Measurements from ENCODE around the gene HNRNPD. TPM values are rescaled to one million over a fixed set of nuclear protein-coding genes. Genes with fewer than 3 reads are reported as not detected.

The HNRNPD gene
- total and polyA plus RNA-seq, 10 of the 15 experiments (the other 5 are each of a cell fraction or from before 2014, with no cell fraction given): 76.6 to 882 (median 265) TPM

GRCh38 chr4:82357640-82358039, 16.2 kb downstream of the HNRNPD start:
- Histone ChIP-seq H3K9me3 (replicated peaks; ENCODE audit: control insufficient read depth, insufficient read depth, low read length) (no peaks in the 10 kb centered on the region), H4K20me1 (ENCODE audit: control insufficient read depth, insufficient read depth) (peaks cover 7% of the 10 kb centered on the region; the same call in 1 of the 2 replicates), H3K36me3 (ENCODE audit: control insufficient read depth in 2 of 2, insufficient read depth in 2 of 2, low read length in 1 of 2) (peaks cover 3 to 41% of the 10 kb centered on the region in 2 experiments), H3K79me2 (ENCODE audit: control insufficient read depth, insufficient read depth, low read length) (peaks cover 65% of the 10 kb centered on the region), H2AFZ (ENCODE audit: control insufficient read depth, low read depth, low read length) (no peak overlapping the region), H3K9ac (ENCODE audit: control insufficient read depth, insufficient read depth, low read length) (no peak overlapping the region), H3K27ac (ENCODE audit: control insufficient read depth, insufficient read depth) (no peak overlapping the region), H3K27me3 (replicated peaks in 1 of 2; ENCODE audit: control insufficient read depth in 2 of 2, insufficient read depth in 2 of 2, low read length in 1 of 2) (no peaks in the 10 kb centered on the region), H3K4me3 (no peak overlapping the region), H3K4me2 (ENCODE audit: control insufficient read depth, insufficient read depth) (no peak overlapping the region), H3K4me1 (ENCODE audit: control insufficient read depth, insufficient read depth, low read length) (0 out of 2 replicates have a peak, but pooled peaks cover 3% of the 10 kb centered on the region)
- FAIRE-seq (no peak), DNase-seq (ENCODE audit: low read depth, low spot score) (no peak), ATAC-seq (no peak)
- SMC1A ChIA-PET (ENCODE audit: uncharacterized antibody, unreplicated experiment): interaction anchor here (1.1 kb wide), 1 partner anchor 9 kb away, joined by 4 read pairs; no protein-coding TSS in a partner anchor
- TF ChIP-seq SP1 (IDR thresholded peaks at IDR 0.05; ENCODE audit: low read depth, low read length): no peak
- TF ChIP-seq POLR2AphosphoS5 (IDR thresholded peaks at IDR 0.05; ENCODE audit: low read length): peak; percentile 33
- TF ChIP-seq SPI1 (IDR thresholded peaks at IDR 0.05; ENCODE audit: borderline replicate concordance, insufficient read depth, low read depth, low read length): peak; percentile 7; the same call in 1 of the 2 replicates
- intact Hi-C loops (cut with micrococcal nuclease; ENCODE audit: unreplicated experiment) (no loop called here), in situ Hi-C loops (cut with MboI) (no loop called here)
- WGBS (ENCODE audit: insufficient coverage, insufficient replicate concordance, low lambda C conversion rate, missing lambda C conversion rate): 37% methylated on average over 5 of the region's 5 CpGs
- RAD21 ChIA-PET (ENCODE audit: unreplicated experiment): no interaction called here
- CTCF ChIA-PET: interaction anchor here (1.0 kb wide), 1 partner anchor 72 kb away, joined by 4 read pairs; no protein-coding TSS in a partner anchor
- no TSS peak for BruUV-seq (replicated peaks)
- POLR2A ChIA-PET: interaction anchor here (1.1 kb wide), 1 partner anchor 9 kb away, joined by 3 read pairs; no protein-coding TSS in a partner anchor

DNA sequence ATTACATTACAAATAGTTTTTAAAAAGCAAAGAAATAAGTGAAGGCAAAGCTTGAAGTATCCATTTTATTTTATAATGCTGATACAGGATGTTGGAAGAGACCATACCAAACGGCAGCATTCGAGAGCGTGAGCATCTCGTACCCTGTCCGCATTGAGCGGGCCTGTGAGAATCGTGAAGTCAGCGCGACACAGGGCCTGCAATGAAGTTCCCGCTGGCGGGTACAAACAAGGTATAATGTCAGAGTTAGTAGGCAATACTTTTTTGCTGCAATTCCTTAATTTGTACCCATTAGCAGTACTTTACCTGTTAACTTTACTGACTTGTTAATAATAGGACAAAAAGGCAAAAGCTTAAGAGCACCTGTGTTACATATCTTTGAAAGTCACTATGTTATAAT, 19.0 kb downstream of the HNRNPD start:
- ChIA-PET POLR2A (interaction anchor here (1.1 kb wide), 1 partner anchor 90 kb away, joined by 3 read pairs; no protein-coding TSS in a partner anchor), RAD21 (ENCODE audit: unreplicated experiment) (no interaction called here), CTCF (interaction anchor here (0.7 to 1.4 kb wide), 7 partner anchors 10 to 107 kb away, joined by 3 to 7 read pairs (median 3); no protein-coding TSS in a partner anchor), SMC1A (ENCODE audit: uncharacterized antibody, unreplicated experiment) (interaction anchor here (1.0 to 1.4 kb wide), 3 partner anchors 9 to 69 kb away, joined by 3 to 5 read pairs (median 4); no protein-coding TSS in a partner anchor)
- Histone ChIP-seq H3K4me1 (ENCODE audit: control insufficient read depth, insufficient read depth, low read length) (no peaks in the 10 kb centered on the region), H2AFZ (ENCODE audit: control insufficient read depth, low read depth, low read length) (no peak overlapping the region), H3K36me3 (ENCODE audit: control insufficient read depth in 2 of 2, insufficient read depth in 2 of 2, low read length in 1 of 2) (peaks cover 3 to 47% of the 10 kb centered on the region in 2 experiments), H4K20me1 (ENCODE audit: control insufficient read depth, insufficient read depth) (0 out of 2 replicates have a peak, but pooled peaks cover 4% of the 10 kb centered on the region), H3K27ac (ENCODE audit: control insufficient read depth, insufficient read depth) (no peak overlapping the region), H3K9me3 (replicated peaks; ENCODE audit: control insufficient read depth, insufficient read depth, low read length) (no peaks in the 10 kb centered on the region), H3K9ac (ENCODE audit: control insufficient read depth, insufficient read depth, low read length) (no peak overlapping the region), H3K4me3 (no peak overlapping the region), H3K4me2 (ENCODE audit: control insufficient read depth, insufficient read depth) (no peak overlapping the region), H3K79me2 (ENCODE audit: control insufficient read depth, insufficient read depth, low read length) (peaks cover 37% of the 10 kb centered on the region), H3K27me3 (replicated peaks in 1 of 2; ENCODE audit: control insufficient read depth in 2 of 2, insufficient read depth in 2 of 2, low read length in 1 of 2) (no peaks in the 10 kb centered on the region)
- ATAC-seq (no peak), FAIRE-seq (no peak), DNase-seq (ENCODE audit: low read depth, low spot score) (no peak)
- in situ Hi-C loops (cut with MboI) (no loop called here), intact Hi-C loops (cut with micrococcal nuclease; ENCODE audit: unreplicated experiment) (no loop called here)
- no TSS peak for BruUV-seq (replicated peaks)
- WGBS (ENCODE audit: insufficient coverage, insufficient replicate concordance, low lambda C conversion rate, missing lambda C conversion rate): 95% methylated on average over 11 of the region's 11 CpGs
- TF ChIP-seq MXI1 (IDR thresholded peaks at IDR 0.05; ENCODE audit: low read depth, low read length) (no peak), USF2 (IDR thresholded peaks at IDR 0.05; ENCODE audit: borderline replicate concordance, low read depth, low read length) (no peak), CREM (IDR thresholded peaks at IDR 0.05; ENCODE audit: low read depth) (no peak), EGR1 (IDR thresholded peaks at IDR 0.05; ENCODE audit: borderline replicate concordance in 1 of 2, low read depth in 2 of 2, low read length in 2 of 2) (no peak), SUPT20H (IDR thresholded peaks at IDR 0.05; ENCODE audit: borderline replicate concordance, control insufficient read depth, low read depth, low read length) (no peak), HDGF (IDR thresholded peaks at IDR 0.05) (no peak), KLF5 (IDR thresholded peaks at IDR 0.05; ENCODE audit: partially characterized antibody) (no peak), FOS (IDR thresholded peaks at IDR 0.05; ENCODE audit: borderline replicate concordance, extremely low read depth, insufficient read length) (no peak), SMC3 (IDR thresholded peaks at IDR 0.05; ENCODE audit: borderline replicate concordance, low read length) (no peak)
- TF ChIP-seq, protein P1, sequence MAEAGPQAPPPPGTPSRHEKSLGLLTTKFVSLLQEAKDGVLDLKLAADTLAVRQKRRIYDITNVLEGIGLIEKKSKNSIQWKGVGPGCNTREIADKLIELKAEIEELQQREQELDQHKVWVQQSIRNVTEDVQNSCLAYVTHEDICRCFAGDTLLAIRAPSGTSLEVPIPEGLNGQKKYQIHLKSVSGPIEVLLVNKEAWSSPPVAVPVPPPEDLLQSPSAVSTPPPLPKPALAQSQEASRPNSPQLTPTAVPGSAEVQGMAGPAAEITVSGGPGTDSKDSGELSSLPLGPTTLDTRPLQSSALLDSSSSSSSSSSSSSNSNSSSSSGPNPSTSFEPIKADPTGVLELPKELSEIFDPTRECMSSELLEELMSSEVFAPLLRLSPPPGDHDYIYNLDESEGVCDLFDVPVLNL (IDR thresholded peaks at IDR 0.05; ENCODE audit: low read depth, low read length): no peak
- TF ChIP-seq, protein P2, sequence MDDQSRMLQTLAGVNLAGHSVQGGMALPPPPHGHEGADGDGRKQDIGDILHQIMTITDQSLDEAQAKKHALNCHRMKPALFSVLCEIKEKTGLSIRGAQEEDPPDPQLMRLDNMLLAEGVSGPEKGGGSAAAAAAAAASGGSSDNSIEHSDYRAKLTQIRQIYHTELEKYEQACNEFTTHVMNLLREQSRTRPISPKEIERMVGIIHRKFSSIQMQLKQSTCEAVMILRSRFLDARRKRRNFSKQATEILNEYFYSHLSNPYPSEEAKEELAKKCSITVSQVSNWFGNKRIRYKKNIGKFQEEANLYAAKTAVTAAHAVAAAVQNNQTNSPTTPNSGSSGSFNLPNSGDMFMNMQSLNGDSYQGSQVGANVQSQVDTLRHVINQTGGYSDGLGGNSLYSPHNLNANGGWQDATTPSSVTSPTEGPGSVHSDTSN (IDR thresholded peaks at IDR 0.05; ENCODE audit: insufficient replicate concordance, low read depth, low read length): no peak
